Endothelial cell of umbilical vein (primary cell): ENCODE results near the gene ZNF341. TPM values are rescaled to one million over a fixed set of nuclear protein-coding genes. Genes with fewer than 3 reads are reported as not detected.

ENCODE experiments used
- BruUV-seq: library from RNA; stranded (reverse); fragments of 400-500 nt; replicated peaks from 2 replicates; lab custom pipeline; 2021; lab: Mats Ljungman, UMichigan
- CTCF ChIA-PET: fragments of 300-600, 350-600 bp; sonication (Branson Sonifier 250); formaldehyde crosslinking; loops from one replicate; lab custom pipeline; 2021; ENCODE audit warnings: antibody characterized with exemption, inconsistent platforms; lab: Charles Lee
- POLR2A ChIA-PET: fragments of 300-600, 350-600 bp; sonication (Branson Sonifier 250); formaldehyde crosslinking; loops from one replicate; lab custom pipeline; 2021; ENCODE audit warnings: antibody characterized with exemption, inconsistent platforms; lab: Charles Lee
- DNase-seq: peaks from one replicate; pipeline ENCODE4 v3.0.0-alpha.2; 2011; ENCODE audit warnings: low read depth, low spot score
- FAIRE-seq: peaks from 2 replicates; lab custom pipeline; 2011; peaks lifted over from hg19 to GRCh38; lab: Jason Lieb, UNC
- H2AFZ ChIP-seq: 2 replicates; pipeline ENCODE4 v1.6.0; 2012; ENCODE audit warnings: low read depth, low read length, control low read depth, inconsistent platforms
- H3K27ac ChIP-seq: 2 replicates; pipeline ENCODE4 v1.5.1; 2011; ENCODE audit warnings: low read depth, mild to moderate bottlenecking, control low read depth, low read length, moderate library complexity; ENCODE audit not compliant: insufficient read depth
- H3K27me3 ChIP-seq, 2 experiments: 2 replicates each; pipeline versions ENCODE4 v1.6.0 to v1.6.1; 2011; ENCODE audit warnings: low read length in 2 of 2, mixed read lengths in 1 of 2; ENCODE audit not compliant: control insufficient read depth in 2 of 2, insufficient read depth in 2 of 2
- H3K36me3 ChIP-seq, 2 experiments: 2 replicates in 1 of 2; 3 replicates in 1 of 2; pipeline ENCODE4 v1.5.1; 2011; ENCODE audit warnings: low read length in 2 of 2, mild to moderate bottlenecking in 1 of 2, moderate library complexity in 1 of 2; ENCODE audit not compliant: control insufficient read depth in 2 of 2, insufficient read depth in 2 of 2; ENCODE audit errors: extremely low read depth in 1 of 2
- H3K4me1 ChIP-seq: 3 replicates; pipeline ENCODE4 v1.5.1; 2011; ENCODE audit warnings: mild to moderate bottlenecking, low read length; ENCODE audit not compliant: control insufficient read depth, insufficient read depth; ENCODE audit errors: extremely low read depth
- H3K4me2 ChIP-seq: 2 replicates; pipeline ENCODE4 v1.6.1; 2011; ENCODE audit warnings: low read length, control low read depth, mixed read lengths; ENCODE audit not compliant: insufficient read depth
- H3K4me3 ChIP-seq, 3 experiments: fragments of 200-600 bp in 1 of 3; sonication (generic), shearing (Covaris generic) in 1 of 3; replicated peaks in 1 of 3; 2 replicates each; pipeline ENCODE4 v1.5.1; 2011 to 2016; ENCODE audit warnings: control low read depth in 3 of 3, low read length in 3 of 3, mild to moderate bottlenecking in 2 of 3, inconsistent platforms in 1 of 3, low read depth in 1 of 3, moderate library complexity in 1 of 3; ENCODE audit not compliant: insufficient read depth in 1 of 3
- H3K79me2 ChIP-seq: 2 replicates; pipeline ENCODE4 v1.6.0; 2012; ENCODE audit warnings: low read length, inconsistent platforms; ENCODE audit not compliant: control insufficient read depth, insufficient read depth
- H3K9ac ChIP-seq: replicated peaks from 2 replicates; pipeline ENCODE3; 2011; ENCODE audit warnings: low read length, control low read depth; ENCODE audit not compliant: insufficient read depth; ENCODE audit errors: extremely low read depth
- H3K9me1 ChIP-seq: replicated peaks from 3 replicates; pipeline ENCODE4 v1.6.0; 2011; ENCODE audit warnings: mild to moderate bottlenecking, low read length; ENCODE audit not compliant: control insufficient read depth, insufficient read depth; ENCODE audit errors: extremely low read depth
- H3K9me3 ChIP-seq: replicated peaks from 2 replicates; pipeline ENCODE4 v1.5.1; 2012; ENCODE audit warnings: low read length, inconsistent platforms; ENCODE audit not compliant: control insufficient read depth, insufficient read depth
- H4K20me1 ChIP-seq: replicated peaks from 2 replicates; pipeline ENCODE3; 2011; ENCODE audit warnings: mild to moderate bottlenecking, low read length; ENCODE audit not compliant: control insufficient read depth, insufficient read depth; ENCODE audit errors: extremely low read depth
- CTCF ChIP-seq, 2 donors: IDR thresholded peaks; 1 replicate in 1 of 2; 2 replicates in 1 of 2; pipeline ENCODE4 v1.5.1; 2011; ENCODE audit warnings: low read length in 2 of 2, mild to moderate bottlenecking in 2 of 2, moderate library complexity in 2 of 2, control low read depth in 1 of 2, inconsistent platforms in 1 of 2, low read depth in 1 of 2; ENCODE audit not compliant: insufficient read depth in 1 of 2; ENCODE audit errors: extremely low read depth in 1 of 2
- EZH2 ChIP-seq: IDR thresholded peaks from 2 replicates; pipeline ENCODE4 v1.6.1; 2012; ENCODE audit warnings: borderline replicate concordance, low read depth, mild to moderate bottlenecking, moderate library complexity, low read length, inconsistent platforms; ENCODE audit not compliant: severe bottlenecking
- FOS ChIP-seq: IDR thresholded peaks from 2 replicates; pipeline ENCODE4 v1.6.1; 2011; ENCODE audit warnings: mild to moderate bottlenecking, low read length, moderate library complexity, borderline replicate concordance; ENCODE audit not compliant: insufficient read depth
- GATA2 ChIP-seq: IDR thresholded peaks from 2 replicates; pipeline ENCODE4 v1.7.0; 2011; ENCODE audit warnings: low read depth, mild to moderate bottlenecking, moderate library complexity, mixed read lengths, low read length; ENCODE audit not compliant: insufficient read length, insufficient read depth
- JUN ChIP-seq: IDR thresholded peaks from 2 replicates; pipeline ENCODE4 v1.6.1; 2011; ENCODE audit warnings: borderline replicate concordance, low read depth; ENCODE audit not compliant: insufficient read length, insufficient read depth
- MAX ChIP-seq: IDR thresholded peaks from 2 replicates; pipeline ENCODE4 v1.6.1; 2011; ENCODE audit not compliant: insufficient read depth, insufficient read length
- MYC ChIP-seq: IDR thresholded peaks from one replicate; pipeline ENCODE4 v1.6.1; 2011; ENCODE audit warnings: mild to moderate bottlenecking, low read depth, low read length
- POLR2A ChIP-seq: IDR thresholded peaks from 2 replicates; pipeline ENCODE4 v1.6.1; 2012; ENCODE audit warnings: low read depth, mild to moderate bottlenecking, control low read depth, low read length
- POLR2AphosphoS5 ChIP-seq: IDR thresholded peaks from 2 replicates; pipeline ENCODE4 v1.6.1; 2012; ENCODE audit warnings: low read depth, mild to moderate bottlenecking, control low read depth, low read length, moderate library complexity; ENCODE audit not compliant: insufficient read depth
- dilution Hi-C: fragments of 300-500 bp; cut with MboI; formaldehyde crosslinking; loops from one replicate; pipeline ENCODE4 v1.15.0; 2019; ENCODE audit warnings: low sequenced_read_pairs; ENCODE audit not compliant: extremely low pct_ligation_motif_present
- intact Hi-C: fragments of 100-400 bp; cut with micrococcal nuclease; formaldehyde crosslinking; loops from one replicate; pipeline ENCODE4 v1.10.0; 2022
- polyA plus RNA-seq, 4 experiments: library from polyadenylated mRNA; depleted of rRNA in 3 of 4; stranded (reverse) in 3 of 4; unstranded in 1 of 4; fragments of >200 nt; gene quantifications; 2 replicates each; pipeline versions ENCODE4 v1.2.1 to v1.2.3, GENCODE V29; 2011 to 2012; ENCODE audit warnings: missing spikeins in 1 of 4
- total RNA-seq: library from RNA; stranded (reverse); gene quantifications from 2 replicates; pipeline ENCODE4 v1.2.3, GENCODE V29; 2021

ZNF341 gene
- total and polyA plus RNA-seq, 2 donors (not counting 3 experiments of a cell fraction or from before 2014, with no cell fraction given), result 4.9 TPM

- BruUV-seq, result no TSS peak
- H3K9ac ChIP-seq, result no peak overlapping the region
- H3K9me3 ChIP-seq, result no peaks in the 10 kb centered on the region
- dilution Hi-C loops, result no loop called here
- H3K27ac ChIP-seq, result no peak overlapping the region
- H3K9me1 ChIP-seq, result no peaks in the 10 kb centered on the region
- no peak for TF ChIP-seq MYC
- TF ChIP-seq JUN, result no peak
- TF ChIP-seq GATA2, result no peak
- TF ChIP-seq POLR2AphosphoS5, result no peak
- TF ChIP-seq MAX, result no peak
- TF ChIP-seq POLR2A, result no peak
- TF ChIP-seq FOS, result no peak
- TF ChIP-seq EZH2, result no peak
- no peak for TF ChIP-seq CTCF (IDR thresholded peaks at IDR 0.05; ENCODE audit: extremely low read depth in 1 of 2, insufficient read depth in 1 of 2, low read depth in 1 of 2, low read length in 2 of 2)
- no peaks in the 10 kb centered on the region for H3K79me2 ChIP-seq
- no peaks in the 10 kb centered on the region for H4K20me1 ChIP-seq
- FAIRE-seq (no peak), DNase-seq (no peak)
- no peaks in the 10 kb centered on the region for H3K4me1 ChIP-seq
- peaks cover 0 to 2% of the 10 kb centered on the region in 2 experiments for H3K36me3 ChIP-seq
- intact Hi-C loops, result no loop called here
- ChIA-PET CTCF (no interaction called here), POLR2A (no interaction called here)
- no peak overlapping the region for H3K4me2 ChIP-seq
- no peak overlapping the region for H2AFZ ChIP-seq
- H3K27me3 ChIP-seq, result no peaks in the 10 kb centered on the region
- H3K4me3 ChIP-seq, result no peak overlapping the region
These were observed 17.9 kb upstream of the ZNF341 start for GRCh38 chr20:33713865-33714367.
